GM23248 (cell line): ENCODE data around the gene AFDN. TPM values are rescaled to one million over a fixed set of nuclear protein-coding genes. Genes with fewer than 3 reads are reported as not detected.

Source experiments
- DNase-seq: peaks from one replicate; pipeline ENCODE4 v3.0.0-alpha.2; 2015
- H2AFZ ChIP-seq: fragments of 200-600 bp; sonication (generic); 2 replicates; pipeline ENCODE4 v1.6.1; 2016; ENCODE audit warnings: antibody characterized with exemption
- H3F3A ChIP-seq: fragments of 200-600 bp; sonication (generic); 2 replicates; pipeline ENCODE4 v1.6.1; 2016; ENCODE audit warnings: mild to moderate bottlenecking, antibody characterized with exemption, mixed run types; ENCODE audit not compliant: insufficient read depth
- H3K27ac ChIP-seq: fragments of 200-600 bp; sonication (generic); 2 replicates; pipeline ENCODE4 v1.5.1; 2016; ENCODE audit warnings: mild to moderate bottlenecking
- H3K27me3 ChIP-seq: fragments of 200-600 bp; sonication (generic); replicated peaks from 2 replicates; pipeline ENCODE4 v1.6.1; 2016; ENCODE audit warnings: mild to moderate bottlenecking; ENCODE audit not compliant: insufficient read depth
- H3K36me3 ChIP-seq: fragments of 200-600 bp; sonication (generic); 2 replicates; pipeline ENCODE4 v1.6.1; 2016; ENCODE audit warnings: low read depth, mild to moderate bottlenecking
- H3K4me1 ChIP-seq: fragments of 200-600 bp; sonication (generic); 2 replicates; pipeline ENCODE4 v1.6.1; 2016; ENCODE audit warnings: mild to moderate bottlenecking; ENCODE audit not compliant: insufficient read depth
- H3K4me2 ChIP-seq: fragments of 200-600 bp; sonication (generic); one replicate; pipeline ENCODE4 v1.6.1; 2016; ENCODE audit warnings: mild to moderate bottlenecking; ENCODE audit not compliant: unreplicated experiment
- H3K4me3 ChIP-seq: fragments of 200-600 bp; sonication (generic); 2 replicates; pipeline ENCODE4 v1.5.1; 2016; ENCODE audit warnings: mild to moderate bottlenecking
- H3K79me2 ChIP-seq: fragments of 200-600 bp; sonication (generic); 2 replicates; pipeline ENCODE4 v1.6.1; 2016; ENCODE audit warnings: mild to moderate bottlenecking; ENCODE audit not compliant: insufficient read depth
- H3K9ac ChIP-seq: fragments of 200-600 bp; sonication (generic); 2 replicates; pipeline ENCODE4 v1.6.1; 2016; ENCODE audit warnings: mild to moderate bottlenecking
- H3K9me2 ChIP-seq: fragments of 200-600 bp; sonication (generic); 2 replicates; pipeline ENCODE4 v1.6.1; 2016; ENCODE audit warnings: mixed run types, mild to moderate bottlenecking, moderate library complexity; ENCODE audit not compliant: insufficient read depth
- H3K9me3 ChIP-seq: fragments of 200-600 bp; sonication (generic); one replicate; pipeline ENCODE4 v1.6.1; 2017; ENCODE audit warnings: low read depth
- H4K20me1 ChIP-seq: fragments of 200-600 bp; sonication (generic); 2 replicates; pipeline ENCODE4 v1.6.0; 2016; ENCODE audit not compliant: insufficient read depth
- EZH2 ChIP-seq: fragments of 200-600 bp; sonication (generic); IDR thresholded peaks from 2 replicates; pipeline ENCODE4 v1.6.1; 2018; ENCODE audit warnings: antibody characterized with exemption, mild to moderate bottlenecking; ENCODE audit not compliant: insufficient read depth, poor library complexity, severe bottlenecking
- EZH2phosphoT487 ChIP-seq: fragments of 200-600 bp; sonication (generic); IDR thresholded peaks from 2 replicates; pipeline ENCODE4 v1.6.1; 2018; ENCODE audit warnings: antibody characterized with exemption, moderate library complexity, mild to moderate bottlenecking, low read depth; ENCODE audit not compliant: insufficient read depth
- WGBS, 2 experiments: methylation state at CpG; one replicate each; pipeline ENCODE4 v1.1.6; 2015 to 2017; ENCODE audit warnings: low lambda C conversion rate in 2 of 2, low coverage in 1 of 2; ENCODE audit errors: missing lambda C conversion rate in 2 of 2; 5-methylcytosine and 5-hydroxymethylcytosine counted together
- in situ Hi-C: fragments of 300-500 bp; cut with MboI; formaldehyde crosslinking; loops from 2 replicates; pipeline ENCODE4 v1.15.0; 2020
- polyA plus RNA-seq: library from polyadenylated mRNA; unstranded; fragments of >200 nt; fragmentation: Nextera tagmentation; extraction: Ambion mirVana; gene quantifications from 2 replicates; pipeline ENCODE4 v1.2.1, GENCODE V29; 2016
- total RNA-seq: library from RNA; depleted of rRNA; stranded (reverse); fragments of >200 nt; shearing (Covaris generic); gene quantifications from 2 replicates; pipeline ENCODE4 v1.2.3, GENCODE V29; 2014

Gene AFDN
- total and polyA plus RNA-seq, 2 experiments from 2014 or later = 4.5 to 13.8 TPM

- Histone ChIP-seq H3K4me1 (no peaks in the 10 kb centered on the region), H3K36me3 (peaks cover 8% of the 10 kb centered on the region; the same call in 1 of the 2 replicates), H2AFZ (no peak overlapping the region), H3K9me2 (no peaks in the 10 kb centered on the region), H4K20me1 (no peaks in the 10 kb centered on the region), H3K9me3 (no peaks in the 10 kb centered on the region), H3K4me2 (no peak overlapping the region), H3K79me2 (no peaks in the 10 kb centered on the region), H3K27ac (no peak overlapping the region), H3K9ac (no peak overlapping the region), H3F3A (no peaks in the 10 kb centered on the region), H3K27me3 (no peaks in the 10 kb centered on the region), H3K4me3 (no peak overlapping the region)
- no peak for TF ChIP-seq EZH2phosphoT487
- TF ChIP-seq EZH2 = no peak
- DNase-seq = no peak
- WGBS, 2 experiments = 83 to 88% methylated on average over 5 of the region's 5 CpGs
- in situ Hi-C loops = no loop called here
These were observed 133.9 kb downstream of the AFDN start for GRCh38 chr6:167960579-167960978.

GRCh38 chr6:167962711-167963110 is 136.0 kb downstream of the AFDN start:
- Histone ChIP-seq H3K9me2 (no peaks in the 10 kb centered on the region), H3K36me3 (peaks cover 8% of the 10 kb centered on the region; the same call in 1 of the 2 replicates), H3K4me1 (no peaks in the 10 kb centered on the region), H3F3A (no peaks in the 10 kb centered on the region), H3K4me3 (no peak overlapping the region), H3K9me3 (no peaks in the 10 kb centered on the region), H4K20me1 (no peaks in the 10 kb centered on the region), H3K4me2 (no peak overlapping the region), H3K27me3 (no peaks in the 10 kb centered on the region), H2AFZ (no peak overlapping the region), H3K79me2 (no peaks in the 10 kb centered on the region), H3K9ac (no peak overlapping the region), H3K27ac (no peak overlapping the region)
- TF ChIP-seq EZH2phosphoT487 (no peak), EZH2 (no peak)
- in situ Hi-C loops = no loop called here
- no peak for DNase-seq
- 91% methylated on average over 5 of the region's 5 CpGs for WGBS, 2 experiments

- no peak for DNase-seq
- Histone ChIP-seq H3K9me3 (no peaks in the 10 kb centered on the region), H3K36me3 (peaks cover 8% of the 10 kb centered on the region; the same call in 1 of the 2 replicates), H3F3A (no peaks in the 10 kb centered on the region), H3K79me2 (no peaks in the 10 kb centered on the region), H3K27ac (no peak overlapping the region), H3K4me3 (no peak overlapping the region), H2AFZ (no peak overlapping the region), H4K20me1 (no peaks in the 10 kb centered on the region), H3K9me2 (no peaks in the 10 kb centered on the region), H3K9ac (no peak overlapping the region), H3K4me2 (no peak overlapping the region), H3K27me3 (no peaks in the 10 kb centered on the region), H3K4me1 (no peaks in the 10 kb centered on the region)
- in situ Hi-C loops = no loop called here
- 97 to 98% methylated on average over 8 of the region's 8 CpGs for WGBS, 2 experiments
- TF ChIP-seq EZH2phosphoT487 (no peak), EZH2 (no peak)
These were observed 136.9 kb downstream of the AFDN start for GRCh38 chr6:167963589-167964057.

GRCh38 chr6:167965592-167966539 is 139.2 kb downstream of the AFDN start:
- in situ Hi-C loops = no loop called here
- H3K79me2 ChIP-seq = no peaks in the 10 kb centered on the region
- H3K27me3 ChIP-seq = no peaks in the 10 kb centered on the region
- whole genome bisulfite sequencing, 2 experiments = 94% methylated on average over 16 to 39 of the region's 39 CpGs
- no peak for DNase-seq
- no peaks in the 10 kb centered on the region for H4K20me1 ChIP-seq
- H3K9me2 ChIP-seq = no peaks in the 10 kb centered on the region
- H3F3A ChIP-seq = no peaks in the 10 kb centered on the region
- no peak overlapping the region for H3K27ac ChIP-seq
- peaks cover 8% of the 10 kb centered on the region; the same call in 1 of the 2 replicates for H3K36me3 ChIP-seq
- TF ChIP-seq EZH2 = no peak
- H3K4me2 ChIP-seq = no peak overlapping the region
- H3K9ac ChIP-seq = no peak overlapping the region
- no peak overlapping the region for H2AFZ ChIP-seq
- no peaks in the 10 kb centered on the region for H3K9me3 ChIP-seq
- no peaks in the 10 kb centered on the region for H3K4me1 ChIP-seq
- no peak overlapping the region for H3K4me3 ChIP-seq
